DMS 273 treated with DMSO at 0.1 percent for 48 hours (cell line): Measurements from ENCODE around the gene ADGRV1.
"Not testable (repeated sequence)": the region's sequence is repeated elsewhere in the genome, so short reads cannot be mapped to it uniquely, and the experiment has no call there.

Experiments used
- DNase-seq: peaks from one replicate; lab custom pipeline; 2025; lab: John Stamatoyannopoulos, UW

Gene ADGRV1

GRCh38 chr5:91027405-91028139, 469.0 kb downstream of the ADGRV1 start:
- no peak for DNase-seq

- no peak for DNase-seq
Observed at GRCh38 chr5:91028499-91028956, 469.9 kb downstream of the ADGRV1 start.

- no peak for DNase-seq
Observed at GRCh38 chr5:91030521-91031401, 472.2 kb downstream of the ADGRV1 start.

GRCh38 chr5:91031402-91031752, 472.8 kb downstream of the ADGRV1 start:
- DNase-seq = no peak

- DNase-seq = no peak
Observed at GRCh38 chr5:91032125-91032524, 473.5 kb downstream of the ADGRV1 start.

- DNase-seq = no peak
Observed at GRCh38 chr5:91033370-91033769, 474.8 kb downstream of the ADGRV1 start.

- DNase-seq = peak; percentile 76
Observed at GRCh38 chr5:91038180-91038808, 479.7 kb downstream of the ADGRV1 start.

- DNase-seq = not testable (repeated sequence)
Observed at GRCh38 chr5:91041132-91041531, 482.5 kb downstream of the ADGRV1 start.

GRCh38 chr5:91042247-91042935, 483.8 kb downstream of the ADGRV1 start:
- DNase-seq = no peak

- no peak for DNase-seq
Observed at GRCh38 chr5:91042936-91043255, 484.3 kb downstream of the ADGRV1 start.

- no peak for DNase-seq
Observed at GRCh38 chr5:91048073-91048472, 489.5 kb downstream of the ADGRV1 start.

GRCh38 chr5:91049112-91049511, 490.5 kb downstream of the ADGRV1 start:
- DNase-seq = no peak

GRCh38 chr5:91049800-91050199, 491.2 kb downstream of the ADGRV1 start:
- peak; percentile 78 for DNase-seq

- not testable (repeated sequence) for DNase-seq
Observed at GRCh38 chr5:91052411-91052810, 493.8 kb downstream of the ADGRV1 start.

GRCh38 chr5:91052977-91053740, 494.6 kb downstream of the ADGRV1 start:
- no peak for DNase-seq

- DNase-seq = no peak
Observed at GRCh38 chr5:91053741-91054025, 495.1 kb downstream of the ADGRV1 start.

GRCh38 chr5:91058155-91058554, 499.6 kb downstream of the ADGRV1 start:
- DNase-seq = no peak

- DNase-seq = no peak
Observed at GRCh38 chr5:91058575-91058974, 500.0 kb downstream of the ADGRV1 start.

GRCh38 chr5:91059409-91059808, 500.8 kb downstream of the ADGRV1 start:
- DNase-seq = no peak

GRCh38 chr5:91061094-91061493, 502.5 kb downstream of the ADGRV1 start:
- no peak for DNase-seq

GRCh38 chr5:91061946-91062562, 503.5 kb downstream of the ADGRV1 start:
- DNase-seq = no peak
